T-helper 1 cell treated with Interleukin-12 subunit alpha and Interleukin-12 subunit beta and Interleukin-4 antibody, amounts not matched to agents 30 μg/mL and 1 μg/mL, for 36 hours (primary cell): ENCODE data around the gene ZNF554.

Source experiments
- H3K27ac Mint-ChIP-seq: one replicate; pipeline ENCODE4 v1.8.0; 2021; ENCODE audit warnings: mild to moderate bottlenecking, mixed read lengths
- H3K27me3 Mint-ChIP-seq: one replicate; pipeline ENCODE4 v1.8.0; 2021; ENCODE audit warnings: low read depth, mixed read lengths
- H3K36me3 Mint-ChIP-seq: one replicate; pipeline ENCODE4 v1.8.0; 2021; ENCODE audit warnings: low read depth, mixed read lengths
- H3K4me1 Mint-ChIP-seq: one replicate; pipeline ENCODE4 v1.8.0; 2021; ENCODE audit warnings: low read depth, mixed read lengths
- H3K4me3 Mint-ChIP-seq: one replicate; pipeline ENCODE4 v1.8.0; 2021; ENCODE audit warnings: mild to moderate bottlenecking, moderate library complexity, mixed read lengths
- H3K9me3 Mint-ChIP-seq: one replicate; pipeline ENCODE4 v1.8.0; 2021; ENCODE audit warnings: mixed read lengths

The ZNF554 gene

GRCh38 chr19:2822846-2823245 lies 3.2 kb downstream of the ZNF554 start:
- peaks cover 11% of the 10 kb centered on the region for H3K9me3 Mint-ChIP-seq
- H3K27ac Mint-ChIP-seq = no peak overlapping the region
- H3K4me3 Mint-ChIP-seq = no peak overlapping the region
- H3K36me3 Mint-ChIP-seq = peaks cover 17% of the 10 kb centered on the region
- H3K27me3 Mint-ChIP-seq = no peaks in the 10 kb centered on the region
- H3K4me1 Mint-ChIP-seq = peaks cover 2% of the 10 kb centered on the region

GRCh38 chr19:2823646-2824045 lies 4.0 kb downstream of the ZNF554 start:
- H3K9me3 Mint-ChIP-seq = peaks cover 19% of the 10 kb centered on the region
- peaks cover 22% of the 10 kb centered on the region for H3K36me3 Mint-ChIP-seq
- H3K4me3 Mint-ChIP-seq = no peak overlapping the region
- H3K27me3 Mint-ChIP-seq = no peaks in the 10 kb centered on the region
- H3K27ac Mint-ChIP-seq = no peak overlapping the region
- peaks cover 2% of the 10 kb centered on the region for H3K4me1 Mint-ChIP-seq

- Mint-ChIP-seq H3K4me1 (peaks cover 2% of the 10 kb centered on the region), H3K27me3 (no peaks in the 10 kb centered on the region), H3K4me3 (no peak overlapping the region), H3K27ac (no peak overlapping the region), H3K36me3 (peaks cover 24% of the 10 kb centered on the region), H3K9me3 (peaks cover 24% of the 10 kb centered on the region)
These were observed 4.5 kb downstream of the ZNF554 start for GRCh38 chr19:2824129-2824528.

- Mint-ChIP-seq H3K36me3 (peaks cover 24% of the 10 kb centered on the region), H3K9me3 (peaks cover 37% of the 10 kb centered on the region), H3K4me1 (no peaks in the 10 kb centered on the region), H3K27ac (no peak overlapping the region), H3K27me3 (no peaks in the 10 kb centered on the region), H3K4me3 (no peak overlapping the region)
These were observed 7.4 kb downstream of the ZNF554 start for GRCh38 chr19:2827022-2827421.

- peaks cover 46% of the 10 kb centered on the region for H3K9me3 Mint-ChIP-seq
- H3K36me3 Mint-ChIP-seq = peaks cover 29% of the 10 kb centered on the region
- H3K27me3 Mint-ChIP-seq = no peaks in the 10 kb centered on the region
- no peak overlapping the region for H3K27ac Mint-ChIP-seq
- H3K4me3 Mint-ChIP-seq = no peak overlapping the region
- H3K4me1 Mint-ChIP-seq = no peaks in the 10 kb centered on the region
These were observed 8.3 kb downstream of the ZNF554 start for GRCh38 chr19:2827840-2828489.

GRCh38 chr19:2834294-2834871 lies 14.7 kb downstream of the ZNF554 start:
- Mint-ChIP-seq H3K27me3 (no peaks in the 10 kb centered on the region), H3K4me3 (no peak overlapping the region), H3K27ac (no peak overlapping the region), H3K4me1 (no peaks in the 10 kb centered on the region), H3K36me3 (peaks cover 31% of the 10 kb centered on the region), H3K9me3 (peaks cover 57% of the 10 kb centered on the region)

GRCh38 chr19:2837430-2837829 lies 17.8 kb downstream of the ZNF554 start:
- no peak overlapping the region for H3K27ac Mint-ChIP-seq
- H3K36me3 Mint-ChIP-seq = peaks cover 33% of the 10 kb centered on the region
- peaks cover 4% of the 10 kb centered on the region for H3K27me3 Mint-ChIP-seq
- no peak overlapping the region for H3K4me3 Mint-ChIP-seq
- peaks cover 44% of the 10 kb centered on the region for H3K9me3 Mint-ChIP-seq
- no peaks in the 10 kb centered on the region for H3K4me1 Mint-ChIP-seq

- Mint-ChIP-seq H3K27ac (peak within 1 kb of the TSS; percentile 15), H3K36me3 (peaks cover 12% of the 10 kb centered on the region), H3K4me3 (peak within 1 kb of the TSS; percentile 76), H3K27me3 (peaks cover 15% of the 10 kb centered on the region), H3K9me3 (peaks cover 37% of the 10 kb centered on the region), H3K4me1 (no peaks in the 10 kb centered on the region)
These were observed 21.4 kb downstream of the ZNF554 start, which contains the start of gene ZNF555 for GRCh38 chr19:2840794-2841791. TSS of gene ZNF555 (plus strand) at chr19:2841475. CDS start at chr19:2841573, 98 bp downstream.

- H3K9me3 Mint-ChIP-seq = peaks cover 34% of the 10 kb centered on the region
- H3K4me1 Mint-ChIP-seq = no peaks in the 10 kb centered on the region
- H3K4me3 Mint-ChIP-seq = peak overlapping the region; percentile 17
- peaks cover 7% of the 10 kb centered on the region for H3K36me3 Mint-ChIP-seq
- H3K27ac Mint-ChIP-seq = no peak overlapping the region
- H3K27me3 Mint-ChIP-seq = peaks cover 15% of the 10 kb centered on the region
These were observed 22.3 kb downstream of the ZNF554 start for GRCh38 chr19:2841855-2842574.

GRCh38 chr19:2845107-2845506 lies 25.4 kb downstream of the ZNF554 start:
- Mint-ChIP-seq H3K36me3 (peaks cover 8% of the 10 kb centered on the region), H3K4me3 (no peak overlapping the region), H3K27ac (no peak overlapping the region), H3K27me3 (peaks cover 15% of the 10 kb centered on the region), H3K9me3 (peaks cover 38% of the 10 kb centered on the region), H3K4me1 (no peaks in the 10 kb centered on the region)

- Mint-ChIP-seq H3K36me3 (peaks cover 17% of the 10 kb centered on the region), H3K4me1 (no peaks in the 10 kb centered on the region), H3K9me3 (peaks cover 49% of the 10 kb centered on the region), H3K27ac (no peak overlapping the region), H3K27me3 (peaks cover 15% of the 10 kb centered on the region), H3K4me3 (no peak overlapping the region)
These were observed 26.7 kb downstream of the ZNF554 start for GRCh38 chr19:2846180-2846894.

GRCh38 chr19:2847507-2847906 lies 27.8 kb downstream of the ZNF554 start:
- Mint-ChIP-seq H3K4me1 (no peaks in the 10 kb centered on the region), H3K4me3 (no peak overlapping the region), H3K27ac (no peak overlapping the region), H3K27me3 (peaks cover 10% of the 10 kb centered on the region), H3K36me3 (peaks cover 25% of the 10 kb centered on the region), H3K9me3 (peaks cover 57% of the 10 kb centered on the region)

GRCh38 chr19:2848616-2849015 lies 28.9 kb downstream of the ZNF554 start:
- peaks cover 63% of the 10 kb centered on the region for H3K9me3 Mint-ChIP-seq
- H3K27me3 Mint-ChIP-seq = no peaks in the 10 kb centered on the region
- H3K4me1 Mint-ChIP-seq = no peaks in the 10 kb centered on the region
- no peak overlapping the region for H3K4me3 Mint-ChIP-seq
- H3K36me3 Mint-ChIP-seq = peaks cover 28% of the 10 kb centered on the region
- no peak overlapping the region for H3K27ac Mint-ChIP-seq
